ENCODE results near the gene STPG3. TPM values are rescaled to one million over a fixed set of nuclear protein-coding genes. Genes with fewer than 3 reads are reported as not detected.

Gene STPG3
- total and polyA plus RNA-seq, 2 of the 8 experiments (the other 6 are each of a cell fraction or from before 2014, with no cell fraction given) = not detected

- TF ChIP-seq SUZ12 (IDR thresholded peaks at IDR 0.05; ENCODE audit: low read length) (no peak), BACH1 (IDR thresholded peaks at IDR 0.05; ENCODE audit: low read length) (peak; percentile 60; the same call in 1 of the 2 replicates), SIRT6 (IDR thresholded peaks at IDR 0.05; ENCODE audit: low read length) (no peak)
- TF ChIP-seq, protein P1, sequence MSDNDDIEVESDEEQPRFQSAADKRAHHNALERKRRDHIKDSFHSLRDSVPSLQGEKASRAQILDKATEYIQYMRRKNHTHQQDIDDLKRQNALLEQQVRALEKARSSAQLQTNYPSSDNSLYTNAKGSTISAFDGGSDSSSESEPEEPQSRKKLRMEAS (IDR thresholded peaks at IDR 0.05) = peak; percentile 73; the same call in 1 of the 2 replicates
- TF ChIP-seq, protein P2, sequence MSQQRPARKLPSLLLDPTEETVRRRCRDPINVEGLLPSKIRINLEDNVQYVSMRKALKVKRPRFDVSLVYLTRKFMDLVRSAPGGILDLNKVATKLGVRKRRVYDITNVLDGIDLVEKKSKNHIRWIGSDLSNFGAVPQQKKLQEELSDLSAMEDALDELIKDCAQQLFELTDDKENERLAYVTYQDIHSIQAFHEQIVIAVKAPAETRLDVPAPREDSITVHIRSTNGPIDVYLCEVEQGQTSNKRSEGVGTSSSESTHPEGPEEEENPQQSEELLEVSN (IDR thresholded peaks at IDR 0.05) = peak; percentile 14; the same call in 1 of the 2 replicates
These were observed 10.7 kb upstream of the STPG3 start (continued) for GRCh38 chr9:137240318-137240840.

All from H1 (cell line).